ENCODE data around the gene ASPG.

DNA sequence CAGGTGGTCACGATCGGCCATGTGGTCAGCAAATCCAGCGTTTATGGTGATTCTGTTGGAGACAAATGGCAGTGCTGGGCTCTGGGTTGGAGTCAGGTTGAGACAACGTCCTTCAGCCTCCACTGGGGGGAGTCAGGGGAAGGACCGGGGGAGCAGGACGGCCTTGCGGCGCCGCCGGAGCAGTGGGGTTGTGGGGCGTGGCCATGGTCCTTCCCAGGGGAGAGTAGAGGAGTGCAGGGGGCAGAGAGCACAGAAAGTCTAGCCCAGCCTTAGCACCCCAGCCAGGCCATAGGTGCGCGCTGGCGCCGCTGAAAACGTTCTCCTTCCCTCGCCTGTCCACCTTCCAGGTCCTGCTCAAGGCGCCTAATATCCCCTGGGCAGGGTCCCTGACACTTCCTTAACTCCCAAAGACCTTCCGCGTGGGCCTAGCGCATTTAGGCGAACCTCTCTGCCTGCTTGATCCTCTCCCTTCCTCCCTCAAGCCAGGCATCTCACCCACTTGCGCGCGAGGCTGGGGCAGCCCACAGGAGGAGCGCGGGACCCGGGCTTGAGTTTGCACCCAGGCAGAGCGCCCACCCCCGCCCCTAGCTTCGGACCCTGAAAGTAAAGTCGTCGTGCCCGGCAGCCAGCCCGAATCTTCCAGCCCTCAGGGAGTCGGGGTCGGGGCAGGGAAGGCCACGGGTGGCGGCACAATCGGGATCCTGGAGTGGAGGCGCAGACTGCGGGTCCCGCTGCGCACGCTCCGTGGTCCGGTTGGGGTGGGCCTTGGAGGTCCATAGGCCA lies 49.8 kb downstream of the ASPG start:
- TF ChIP-seq, protein P1, sequence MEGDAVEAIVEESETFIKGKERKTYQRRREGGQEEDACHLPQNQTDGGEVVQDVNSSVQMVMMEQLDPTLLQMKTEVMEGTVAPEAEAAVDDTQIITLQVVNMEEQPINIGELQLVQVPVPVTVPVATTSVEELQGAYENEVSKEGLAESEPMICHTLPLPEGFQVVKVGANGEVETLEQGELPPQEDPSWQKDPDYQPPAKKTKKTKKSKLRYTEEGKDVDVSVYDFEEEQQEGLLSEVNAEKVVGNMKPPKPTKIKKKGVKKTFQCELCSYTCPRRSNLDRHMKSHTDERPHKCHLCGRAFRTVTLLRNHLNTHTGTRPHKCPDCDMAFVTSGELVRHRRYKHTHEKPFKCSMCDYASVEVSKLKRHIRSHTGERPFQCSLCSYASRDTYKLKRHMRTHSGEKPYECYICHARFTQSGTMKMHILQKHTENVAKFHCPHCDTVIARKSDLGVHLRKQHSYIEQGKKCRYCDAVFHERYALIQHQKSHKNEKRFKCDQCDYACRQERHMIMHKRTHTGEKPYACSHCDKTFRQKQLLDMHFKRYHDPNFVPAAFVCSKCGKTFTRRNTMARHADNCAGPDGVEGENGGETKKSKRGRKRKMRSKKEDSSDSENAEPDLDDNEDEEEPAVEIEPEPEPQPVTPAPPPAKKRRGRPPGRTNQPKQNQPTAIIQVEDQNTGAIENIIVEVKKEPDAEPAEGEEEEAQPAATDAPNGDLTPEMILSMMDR (IDR thresholded peaks at IDR 0.05; ENCODE audit: low read length), result no peak
- TF ChIP-seq EZH2 (optimal IDR thresholded peaks at IDR 0.05; ENCODE audit: low read depth, low read length), result no peak
